Stomach smooth muscle (tissue), 2 donors: ENCODE measurements around the gene SLC5A6.

ENCODE experiments used
- H3K27ac ChIP-seq: one replicate; pipeline ENCODE4 v1.7.0; 2013; ENCODE audit warnings: mild to moderate bottlenecking, low read length, inconsistent platforms
- H3K27me3 ChIP-seq, 2 donors: one replicate each; pipeline ENCODE4 v1.7.0; 2013; ENCODE audit warnings: low read length in 2 of 2; ENCODE audit not compliant: insufficient read depth in 2 of 2, control insufficient read depth in 1 of 2
- H3K36me3 ChIP-seq, 2 donors: one replicate each; pipeline ENCODE4 v1.7.0; 2013; ENCODE audit warnings: low read length in 2 of 2; ENCODE audit not compliant: control insufficient read depth in 2 of 2, insufficient read depth in 2 of 2
- H3K4me1 ChIP-seq: one replicate; pipeline ENCODE4 v1.7.0; 2013; ENCODE audit warnings: low read length; ENCODE audit not compliant: control insufficient read depth, insufficient read depth
- H3K4me3 ChIP-seq, 2 donors: one replicate each; pipeline ENCODE4 v1.7.0; 2013; ENCODE audit warnings: low read length in 2 of 2
- H3K9ac ChIP-seq, 2 donors: one replicate each; pipeline ENCODE4 v1.7.0; 2013; ENCODE audit warnings: low read length in 2 of 2, mild to moderate bottlenecking in 1 of 2
- H3K9me3 ChIP-seq, 2 donors: one replicate each; pipeline ENCODE4 v1.7.0; 2013; ENCODE audit warnings: low read length in 2 of 2; ENCODE audit not compliant: control insufficient read depth in 2 of 2
- donor health status: healthy.
- donor health status: Pancreatic carcinoma.

Gene SLC5A6

GRCh38 chr2:27174638-27175037 lies 37.4 kb downstream of the SLC5A6 start:
- Histone ChIP-seq H3K9ac (no peak overlapping the region), H3K36me3 (no peaks in the 10 kb centered on the region), H3K27me3 (peaks cover 7 to 8% of the 10 kb centered on the region in 2 donors), H3K4me3 (no peak overlapping the region), H3K27ac (no peak overlapping the region), H3K4me1 (no peaks in the 10 kb centered on the region), H3K9me3 (no peaks in the 10 kb centered on the region)

GRCh38 chr2:27171351-27171848 lies 40.7 kb downstream of the SLC5A6 start:
- Histone ChIP-seq H3K36me3 (no peaks in the 10 kb centered on the region), H3K9me3 (no peaks in the 10 kb centered on the region), H3K27ac (no peak overlapping the region)

GRCh38 chr2:27170581-27171337 lies 41.3 kb downstream of the SLC5A6 start:
- no peak overlapping the region for H3K27ac ChIP-seq

More at GRCh38 chr2:27171351-27171848, 40.7 kb downstream of the SLC5A6 start:
- Histone ChIP-seq H3K27me3 (peaks cover 3 to 4% of the 10 kb centered on the region in 2 donors), H3K9ac (no peak overlapping the region), H3K4me3 (no peak overlapping the region), H3K4me1 (no peaks in the 10 kb centered on the region)

GRCh38 chr2:27164960-27165763 lies 46.9 kb downstream of the SLC5A6 start:
- Histone ChIP-seq H3K4me3 (no peak overlapping the region), H3K36me3 (no peaks in the 10 kb centered on the region), H3K4me1 (no peaks in the 10 kb centered on the region), H3K9me3 (no peaks in the 10 kb centered on the region), H3K27me3 (peaks cover 3 to 4% of the 10 kb centered on the region in 2 donors), H3K27ac (no peak overlapping the region), H3K9ac (no peak overlapping the region)

More at GRCh38 chr2:27170581-27171337, 41.3 kb downstream of the SLC5A6 start:
- no peaks in the 10 kb centered on the region for H3K9me3 ChIP-seq
- H3K4me3 ChIP-seq, result no peak overlapping the region
- H3K36me3 ChIP-seq, result no peaks in the 10 kb centered on the region
- H3K27me3 ChIP-seq, result peaks cover 3 to 4% of the 10 kb centered on the region in 2 donors
- H3K4me1 ChIP-seq, result no peaks in the 10 kb centered on the region
- no peak overlapping the region for H3K9ac ChIP-seq

GRCh38 chr2:27162151-27163121 lies 49.6 kb downstream of the SLC5A6 start:
- no peaks in the 10 kb centered on the region for H3K4me1 ChIP-seq
- peaks cover 0 to 3% of the 10 kb centered on the region in 2 donors for H3K27me3 ChIP-seq
- no peak overlapping the region for H3K9ac ChIP-seq
- H3K9me3 ChIP-seq, result no peaks in the 10 kb centered on the region
- no peak overlapping the region for H3K27ac ChIP-seq
- H3K4me3 ChIP-seq, result no peak overlapping the region
- H3K36me3 ChIP-seq, result no peaks in the 10 kb centered on the region

GRCh38 chr2:27160191-27160590 lies 51.9 kb downstream of the SLC5A6 start:
- Histone ChIP-seq H3K36me3 (no peaks in the 10 kb centered on the region), H3K9me3 (no peaks in the 10 kb centered on the region), H3K27me3 (peaks cover 0 to 3% of the 10 kb centered on the region in 2 donors), H3K4me3 (no peak overlapping the region), H3K27ac (no peak overlapping the region), H3K4me1 (no peaks in the 10 kb centered on the region), H3K9ac (no peak overlapping the region)

GRCh38 chr2:27159271-27159670 lies 52.8 kb downstream of the SLC5A6 start:
- H3K27ac ChIP-seq, result no peak overlapping the region

GRCh38 chr2:27158468-27158867 lies 53.6 kb downstream of the SLC5A6 start:
- H3K27me3 ChIP-seq, result peaks cover 0 to 3% of the 10 kb centered on the region in 2 donors
- H3K36me3 ChIP-seq, result no peaks in the 10 kb centered on the region
- H3K4me3 ChIP-seq, result no peak overlapping the region
- no peaks in the 10 kb centered on the region for H3K9me3 ChIP-seq
- H3K9ac ChIP-seq, result no peak overlapping the region
- H3K4me1 ChIP-seq, result no peaks in the 10 kb centered on the region
- H3K27ac ChIP-seq, result no peak overlapping the region

More at GRCh38 chr2:27159271-27159670, 52.8 kb downstream of the SLC5A6 start:
- peaks cover 0 to 3% of the 10 kb centered on the region in 2 donors for H3K27me3 ChIP-seq
- H3K4me3 ChIP-seq, result no peak overlapping the region
- H3K4me1 ChIP-seq, result no peaks in the 10 kb centered on the region
- H3K9me3 ChIP-seq, result no peaks in the 10 kb centered on the region
- H3K36me3 ChIP-seq, result no peaks in the 10 kb centered on the region
- H3K9ac ChIP-seq, result no peak overlapping the region

GRCh38 chr2:27155069-27155520 lies 57.0 kb downstream of the SLC5A6 start:
- H3K27ac ChIP-seq, result no peak overlapping the region
- H3K4me3 ChIP-seq, result no peak overlapping the region
- no peaks in the 10 kb centered on the region for H3K9me3 ChIP-seq
- H3K36me3 ChIP-seq, result no peaks in the 10 kb centered on the region
- H3K9ac ChIP-seq, result no peak overlapping the region
- H3K4me1 ChIP-seq, result no peaks in the 10 kb centered on the region
- peaks cover 0 to 2% of the 10 kb centered on the region in 2 donors for H3K27me3 ChIP-seq

GRCh38 chr2:27154488-27154887 lies 57.6 kb downstream of the SLC5A6 start:
- Histone ChIP-seq H3K9me3 (no peaks in the 10 kb centered on the region), H3K36me3 (no peaks in the 10 kb centered on the region), H3K9ac (no peak overlapping the region), H3K4me1 (no peaks in the 10 kb centered on the region), H3K27me3 (peaks cover 0 to 2% of the 10 kb centered on the region in 2 donors), H3K27ac (no peak overlapping the region), H3K4me3 (no peak overlapping the region)
